DOHH2 (cell line): ENCODE results near the gene HOXC5.

ENCODE experiments used
- H3F3A ChIP-seq: fragments of 200-600 bp; sonication (generic), shearing (Covaris generic); 2 replicates; pipeline ENCODE4 v1.6.0; 2016; ENCODE audit warnings: antibody characterized with exemption, mild to moderate bottlenecking; ENCODE audit not compliant: control insufficient read depth, insufficient read depth
- H3K27ac ChIP-seq: fragments of 200-600 bp; sonication (generic); 2 replicates; pipeline ENCODE4 v1.5.1; 2014; ENCODE audit warnings: low read depth, mild to moderate bottlenecking, low read length, moderate library complexity
- H3K27me3 ChIP-seq: fragments of 200-600 bp; sonication (generic); 2 replicates; pipeline ENCODE4 v1.6.1; 2014; ENCODE audit warnings: mild to moderate bottlenecking, low read length, mixed read lengths; ENCODE audit not compliant: control insufficient read depth
- H3K36me3 ChIP-seq: fragments of 200-600 bp; sonication (generic); 2 replicates; pipeline ENCODE4 v1.6.1; 2014; ENCODE audit warnings: mild to moderate bottlenecking, low read length, moderate library complexity, mixed read lengths; ENCODE audit not compliant: control insufficient read depth
- H3K4me1 ChIP-seq: fragments of 200-600 bp; sonication (generic); 2 replicates; pipeline ENCODE4 v1.6.1; 2014; ENCODE audit warnings: mild to moderate bottlenecking, low read length, mixed read lengths; ENCODE audit not compliant: control insufficient read depth
- H3K4me2 ChIP-seq: fragments of 200-600 bp; sonication (generic); 2 replicates; pipeline ENCODE4 v1.6.0; 2014; ENCODE audit warnings: mild to moderate bottlenecking, low read length, moderate library complexity
- H3K4me3 ChIP-seq: fragments of 200-600 bp; sonication (generic); 2 replicates; pipeline ENCODE4 v1.5.1; 2014; ENCODE audit warnings: mild to moderate bottlenecking, low read length, mixed read lengths
- H3K79me2 ChIP-seq: fragments of 200-600 bp; sonication (generic); 2 replicates; pipeline ENCODE4 v1.6.1; 2014; ENCODE audit warnings: mild to moderate bottlenecking, low read length, mixed read lengths; ENCODE audit not compliant: control insufficient read depth
- H3K9me2 ChIP-seq: fragments of 200-600 bp; sonication (generic); replicated peaks from 2 replicates; pipeline ENCODE4 v1.6.1; 2014; ENCODE audit warnings: mild to moderate bottlenecking, low read length, mixed read lengths; ENCODE audit not compliant: control insufficient read depth
- H3K9me3 ChIP-seq: fragments of 200-600 bp; sonication (generic); 2 replicates; pipeline ENCODE4 v1.6.1; 2014; ENCODE audit warnings: antibody characterized with exemption, low read length, mixed read lengths; ENCODE audit not compliant: control insufficient read depth, insufficient read depth
- H4K20me1 ChIP-seq: fragments of 200-600 bp; sonication (generic); 2 replicates; pipeline ENCODE4 v1.6.0; 2014; ENCODE audit warnings: low read depth, mild to moderate bottlenecking, antibody characterized with exemption, low read length, moderate library complexity; ENCODE audit not compliant: control insufficient read depth, insufficient read depth
- CTCF ChIP-seq: fragments of 200-600 bp; sonication (generic); IDR thresholded peaks from one replicate; pipeline ENCODE4 v1.5.1; 2014; ENCODE audit warnings: antibody characterized with exemption, mild to moderate bottlenecking, low read depth, low read length; ENCODE audit not compliant: poor library complexity, severe bottlenecking
- EZH2phosphoT487 ChIP-seq: fragments of 200-600 bp; sonication (generic); IDR thresholded peaks from 2 replicates; pipeline ENCODE4 v1.6.1; 2017; ENCODE audit warnings: borderline replicate concordance, mild to moderate bottlenecking, antibody characterized with exemption, low read length, moderate library complexity, mixed read lengths

The HOXC5 gene

GRCh38 chr12:54042970-54043853 lies 10.4 kb downstream of the HOXC5 start:
- Histone ChIP-seq H3K4me2 (peak overlapping the region; percentile 28), H3K27ac (no peak overlapping the region), H3K36me3 (no peaks in the 10 kb centered on the region), H3K27me3 (peaks cover 23% of the 10 kb centered on the region), H3K4me1 (peaks cover 19% of the 10 kb centered on the region), H3F3A (no peaks in the 10 kb centered on the region; the same call in 1 of the 2 replicates), H3K9me2 (no peaks in the 10 kb centered on the region), H3K79me2 (no peaks in the 10 kb centered on the region), H4K20me1 (no peaks in the 10 kb centered on the region), H3K9me3 (no peaks in the 10 kb centered on the region), H3K4me3 (no peak overlapping the region)
- TF ChIP-seq EZH2phosphoT487 (no peak), CTCF (no peak)

DNA sequence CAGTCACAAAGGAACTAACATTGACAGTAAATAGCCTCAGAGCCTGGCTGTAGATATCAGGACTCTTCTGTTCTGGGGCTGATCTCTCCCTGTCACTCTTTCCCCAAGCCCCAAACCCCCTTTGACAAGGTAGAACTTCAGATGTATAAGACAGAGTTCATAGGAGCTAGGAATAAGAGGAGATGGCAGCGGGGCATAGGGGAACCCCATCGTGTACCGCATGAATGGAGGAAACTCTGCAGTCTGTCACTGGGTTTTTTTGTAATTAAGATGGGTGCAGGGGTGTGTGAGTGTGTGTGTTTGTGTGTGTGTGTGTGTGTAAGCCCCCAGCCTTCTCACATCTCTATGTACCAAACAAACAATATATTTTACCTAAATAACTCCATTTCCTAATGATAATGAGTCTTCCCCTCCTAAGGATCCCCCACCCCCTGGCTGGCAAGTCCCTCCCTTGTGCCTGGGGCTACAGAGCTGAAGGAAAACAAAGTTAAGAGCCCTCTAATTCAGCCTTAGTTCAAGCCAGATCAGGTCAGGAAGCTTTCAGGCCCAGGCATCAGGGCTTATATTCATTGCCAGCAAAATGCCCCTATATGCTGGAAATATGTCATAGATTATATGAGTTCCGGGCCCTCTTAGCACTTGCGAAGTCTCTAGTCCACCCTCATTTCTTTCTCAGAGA lies 11.7 kb downstream of the HOXC5 start:
- no peaks in the 10 kb centered on the region; the same call in 1 of the 2 replicates for H3F3A ChIP-seq
- H3K27me3 ChIP-seq = peaks cover 27% of the 10 kb centered on the region
- no peak overlapping the region for H3K4me3 ChIP-seq
- H3K79me2 ChIP-seq = no peaks in the 10 kb centered on the region
- H3K4me1 ChIP-seq = peaks cover 19% of the 10 kb centered on the region
- no peak overlapping the region for H3K27ac ChIP-seq
- peak overlapping the region; percentile 28 for H3K4me2 ChIP-seq
- no peaks in the 10 kb centered on the region for H4K20me1 ChIP-seq
- no peaks in the 10 kb centered on the region for H3K9me3 ChIP-seq
- no peaks in the 10 kb centered on the region for H3K36me3 ChIP-seq
- H3K9me2 ChIP-seq = no peaks in the 10 kb centered on the region
- TF ChIP-seq CTCF (no peak), EZH2phosphoT487 (no peak)

GRCh38 chr12:54045401-54045800 lies 12.6 kb downstream of the HOXC5 start:
- no peaks in the 10 kb centered on the region for H3K36me3 ChIP-seq
- TF ChIP-seq CTCF (no peak), EZH2phosphoT487 (no peak)
- no peak overlapping the region for H3K4me2 ChIP-seq
- peaks cover 29% of the 10 kb centered on the region for H3K27me3 ChIP-seq
- H3K27ac ChIP-seq = no peak overlapping the region
- H3K79me2 ChIP-seq = no peaks in the 10 kb centered on the region
- H4K20me1 ChIP-seq = no peaks in the 10 kb centered on the region
- H3K9me2 ChIP-seq = no peaks in the 10 kb centered on the region
- peaks cover 19% of the 10 kb centered on the region for H3K4me1 ChIP-seq
- no peak overlapping the region for H3K4me3 ChIP-seq
- H3K9me3 ChIP-seq = no peaks in the 10 kb centered on the region
- H3F3A ChIP-seq = no peaks in the 10 kb centered on the region; the same call in 1 of the 2 replicates
